Measurements from ENCODE around the gene SOWAHA. TPM values are rescaled to one million over a fixed set of nuclear protein-coding genes. Genes with fewer than 3 reads are reported as not detected.
A peak's percentile ranks its signal among the peaks of the same experiment; 100 is the strongest.

The SOWAHA gene
- total and polyA plus RNA-seq, 2 of the 4 experiments (the other 2 are of a cell fraction): 0.03 TPM; not detected in 1

DNA sequence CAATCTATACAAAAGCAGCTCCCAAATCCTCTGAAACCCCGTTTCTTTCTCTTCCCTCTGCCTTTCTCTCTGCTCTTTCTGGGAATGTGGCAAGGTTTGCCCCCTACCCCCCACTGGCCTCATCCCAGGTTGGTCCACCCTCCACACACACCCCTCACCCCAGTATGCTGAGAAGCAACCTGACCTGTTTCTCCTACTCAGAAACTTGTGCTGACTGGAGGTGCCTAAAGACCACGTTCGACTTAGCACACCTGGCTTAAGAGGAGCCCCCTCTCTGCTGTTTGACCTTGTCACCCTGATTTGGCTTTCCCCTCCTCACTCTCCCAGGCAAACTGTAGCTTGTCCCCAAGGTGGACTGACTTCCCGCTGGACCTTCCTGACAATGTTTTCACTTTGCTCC lies 35.0 kb upstream of the SOWAHA start:
- Histone ChIP-seq H3K4me2 (ENCODE audit: low read depth, low read length) (peak overlapping the region; percentile 79), H3K27ac (ENCODE audit: insufficient read depth, low read length) (no peak overlapping the region), H3K79me1 (ENCODE audit: low read depth in 1 of 2, low read length in 2 of 2) (peaks cover 23 to 44% of the 10 kb centered on the region in 2 experiments), H4K5ac (ENCODE audit: low read depth, low read length) (peak overlapping the region; percentile 1; the same call in 1 of the 2 replicates), H3K4ac (ENCODE audit: low read depth, low read length) (peak overlapping the region; percentile 82), H3K9me1 (ENCODE audit: insufficient read depth, low read length) (peaks cover 25% of the 10 kb centered on the region), H3K36me3 (ENCODE audit: control insufficient read depth, insufficient read depth, low read length) (no peaks in the 10 kb centered on the region), H3K18ac (ENCODE audit: low read depth, low read length) (no peak overlapping the region), H2AK5ac (ENCODE audit: low read depth, low read length) (peak overlapping the region; percentile 75; the same call in 1 of the 2 replicates), H2AK9ac (replicated peaks; ENCODE audit: low read depth, low read length, poor library complexity) (peak overlapping the region; percentile 59), H3K56ac (ENCODE audit: extremely low read depth, insufficient read depth, low read length) (no peak overlapping the region), H2BK120ac (ENCODE audit: low read depth, low read length) (no peak overlapping the region), H3K4me3 (ENCODE audit: insufficient read depth, low read depth, low read length) (no peak overlapping the region), H3K14ac (replicated peaks; ENCODE audit: low read depth, low read length) (peak overlapping the region; percentile 54), H2BK5ac (ENCODE audit: low read depth, low read length, poor library complexity, severe bottlenecking) (no peak overlapping the region), H4K20me1 (ENCODE audit: insufficient read depth, low read length) (peaks cover 20% of the 10 kb centered on the region), H3K9me3 (ENCODE audit: control insufficient read depth, insufficient read depth, low read length) (no peaks in the 10 kb centered on the region), H3K27me3 (ENCODE audit: control insufficient read depth, insufficient read depth, low read length) (no peaks in the 10 kb centered on the region), H4K8ac (ENCODE audit: low read depth in 2 of 2, low read length in 2 of 2) (peak overlapping the region; percentile 78 to 95; a peak in 3 of 4 replicates), H3K9ac (ENCODE audit: low read depth, low read length) (no peak overlapping the region), H2AFZ (replicated peaks; ENCODE audit: low read length, poor library complexity) (peak overlapping the region; percentile 98), H2BK20ac (ENCODE audit: low read depth, low read length) (no peak overlapping the region), H2BK15ac (ENCODE audit: low read depth, low read length) (no peak overlapping the region; the same call in 2 of the 3 replicates), H4K91ac (ENCODE audit: insufficient read depth, low read depth, low read length) (peak overlapping the region; percentile 78; the same call in 1 of the 2 replicates), H3K4me1 (ENCODE audit: control insufficient read depth, insufficient read depth, low read length) (peaks cover 17% of the 10 kb centered on the region), H3K23ac (ENCODE audit: low read depth, low read length) (peak overlapping the region; percentile 90)
- TF ChIP-seq NFE2L2 (IDR thresholded peaks at IDR 0.05; ENCODE audit: low read depth, low read length): no peak
- no peak for TF ChIP-seq MAFK (IDR thresholded peaks at IDR 0.05; ENCODE audit: low read depth, low read length)
- no peak for TF ChIP-seq MAZ (IDR thresholded peaks at IDR 0.05; ENCODE audit: borderline replicate concordance, low read depth, low read length)
- TF ChIP-seq, protein P1, sequence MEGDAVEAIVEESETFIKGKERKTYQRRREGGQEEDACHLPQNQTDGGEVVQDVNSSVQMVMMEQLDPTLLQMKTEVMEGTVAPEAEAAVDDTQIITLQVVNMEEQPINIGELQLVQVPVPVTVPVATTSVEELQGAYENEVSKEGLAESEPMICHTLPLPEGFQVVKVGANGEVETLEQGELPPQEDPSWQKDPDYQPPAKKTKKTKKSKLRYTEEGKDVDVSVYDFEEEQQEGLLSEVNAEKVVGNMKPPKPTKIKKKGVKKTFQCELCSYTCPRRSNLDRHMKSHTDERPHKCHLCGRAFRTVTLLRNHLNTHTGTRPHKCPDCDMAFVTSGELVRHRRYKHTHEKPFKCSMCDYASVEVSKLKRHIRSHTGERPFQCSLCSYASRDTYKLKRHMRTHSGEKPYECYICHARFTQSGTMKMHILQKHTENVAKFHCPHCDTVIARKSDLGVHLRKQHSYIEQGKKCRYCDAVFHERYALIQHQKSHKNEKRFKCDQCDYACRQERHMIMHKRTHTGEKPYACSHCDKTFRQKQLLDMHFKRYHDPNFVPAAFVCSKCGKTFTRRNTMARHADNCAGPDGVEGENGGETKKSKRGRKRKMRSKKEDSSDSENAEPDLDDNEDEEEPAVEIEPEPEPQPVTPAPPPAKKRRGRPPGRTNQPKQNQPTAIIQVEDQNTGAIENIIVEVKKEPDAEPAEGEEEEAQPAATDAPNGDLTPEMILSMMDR (conservative IDR thresholded peaks at IDR 0.05; ENCODE audit: low read depth, low read length): no peak
- TF ChIP-seq BHLHE40 (IDR thresholded peaks at IDR 0.05; ENCODE audit: low read depth, low read length): no peak
- no peak for TF ChIP-seq MXI1 (IDR thresholded peaks at IDR 0.05; ENCODE audit: borderline replicate concordance, low read depth, low read length)
- TF ChIP-seq, protein P2, sequence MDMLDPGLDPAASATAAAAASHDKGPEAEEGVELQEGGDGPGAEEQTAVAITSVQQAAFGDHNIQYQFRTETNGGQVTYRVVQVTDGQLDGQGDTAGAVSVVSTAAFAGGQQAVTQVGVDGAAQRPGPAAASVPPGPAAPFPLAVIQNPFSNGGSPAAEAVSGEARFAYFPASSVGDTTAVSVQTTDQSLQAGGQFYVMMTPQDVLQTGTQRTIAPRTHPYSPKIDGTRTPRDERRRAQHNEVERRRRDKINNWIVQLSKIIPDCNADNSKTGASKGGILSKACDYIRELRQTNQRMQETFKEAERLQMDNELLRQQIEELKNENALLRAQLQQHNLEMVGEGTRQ (IDR thresholded peaks at IDR 0.05; ENCODE audit: low read depth, low read length): no peak
- in situ Hi-C loops (cut with MboI; ENCODE audit: low sequenced_read_pairs): no loop called here
- intact Hi-C loops (cut with micrococcal nuclease): no loop called here
- ATAC-seq (ENCODE audit: low read depth) (no peak), DNase-seq (no peak)
- BruUV-seq (replicated peaks): no TSS peak
- WGBS, 2 experiments (ENCODE audit: extremely low coverage in 2 of 2, insufficient read length in 1 of 2): 28% methylated on average over 2 of the region's 4 CpGs; no CpG with 5 or more reads in 1 of the 2 experiments
- ChIA-PET CTCF (interaction anchor here (1.5 kb wide), 1 partner anchor 42 kb away, joined by 3 read pairs; no protein-coding TSS in a partner anchor), POLR2A (ENCODE audit: unreplicated experiment) (no interaction called here)
- dilution Hi-C loops (cut with HindIII; ENCODE audit: low sequenced_read_pairs, unreplicated experiment): no loop called here
